GM12801 (cell line): ENCODE data around the gene COA3.

Experiments used
- TF ChIP-seq, protein P1 (sequence below): IDR thresholded peaks from one replicate; pipeline ENCODE4 v1.5.1; 2011; ENCODE audit warnings: control low read depth; ENCODE audit not compliant: insufficient read length; ENCODE audit errors: extremely low read depth

Gene COA3

GRCh38 chr17:42844271-42844670, 45.8 kb upstream of the COA3 start, which contains the start of gene AOC2:
AOC2 (plus strand) TSS chr17:42844580; CDS start chr17:42844627, 47 bp downstream.
- TF ChIP-seq, protein P1, sequence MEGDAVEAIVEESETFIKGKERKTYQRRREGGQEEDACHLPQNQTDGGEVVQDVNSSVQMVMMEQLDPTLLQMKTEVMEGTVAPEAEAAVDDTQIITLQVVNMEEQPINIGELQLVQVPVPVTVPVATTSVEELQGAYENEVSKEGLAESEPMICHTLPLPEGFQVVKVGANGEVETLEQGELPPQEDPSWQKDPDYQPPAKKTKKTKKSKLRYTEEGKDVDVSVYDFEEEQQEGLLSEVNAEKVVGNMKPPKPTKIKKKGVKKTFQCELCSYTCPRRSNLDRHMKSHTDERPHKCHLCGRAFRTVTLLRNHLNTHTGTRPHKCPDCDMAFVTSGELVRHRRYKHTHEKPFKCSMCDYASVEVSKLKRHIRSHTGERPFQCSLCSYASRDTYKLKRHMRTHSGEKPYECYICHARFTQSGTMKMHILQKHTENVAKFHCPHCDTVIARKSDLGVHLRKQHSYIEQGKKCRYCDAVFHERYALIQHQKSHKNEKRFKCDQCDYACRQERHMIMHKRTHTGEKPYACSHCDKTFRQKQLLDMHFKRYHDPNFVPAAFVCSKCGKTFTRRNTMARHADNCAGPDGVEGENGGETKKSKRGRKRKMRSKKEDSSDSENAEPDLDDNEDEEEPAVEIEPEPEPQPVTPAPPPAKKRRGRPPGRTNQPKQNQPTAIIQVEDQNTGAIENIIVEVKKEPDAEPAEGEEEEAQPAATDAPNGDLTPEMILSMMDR = no peak

DNA sequence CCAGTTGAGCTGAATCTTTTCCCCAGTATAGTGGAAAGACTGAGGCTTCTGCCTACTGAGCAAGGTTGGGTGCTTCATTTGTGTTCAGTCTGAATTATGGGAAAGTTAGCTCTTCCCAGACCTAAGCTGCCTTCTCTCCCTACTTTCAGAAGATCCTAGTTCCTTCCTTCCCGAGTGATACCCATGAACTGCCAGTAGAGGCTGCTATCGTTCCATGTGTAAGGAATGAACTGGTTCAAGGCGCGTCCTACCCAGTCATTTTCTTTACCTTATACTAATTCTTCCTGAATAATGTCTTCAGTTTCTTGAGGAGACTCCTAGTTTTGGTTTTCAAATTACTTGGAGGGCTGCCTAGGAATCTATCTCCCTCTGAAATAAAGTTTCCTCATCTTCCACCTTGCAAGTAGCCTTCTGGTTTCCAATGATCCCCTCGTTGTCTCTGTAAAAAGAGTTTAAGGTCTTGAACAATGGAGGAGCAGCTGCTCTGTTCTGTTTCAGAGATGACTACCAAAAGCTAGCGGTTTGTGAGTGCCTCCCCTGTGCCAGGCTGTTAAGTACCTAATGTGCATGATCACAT, 44.9 kb upstream of the COA3 start:
- TF ChIP-seq, protein P1 = no peak

DNA sequence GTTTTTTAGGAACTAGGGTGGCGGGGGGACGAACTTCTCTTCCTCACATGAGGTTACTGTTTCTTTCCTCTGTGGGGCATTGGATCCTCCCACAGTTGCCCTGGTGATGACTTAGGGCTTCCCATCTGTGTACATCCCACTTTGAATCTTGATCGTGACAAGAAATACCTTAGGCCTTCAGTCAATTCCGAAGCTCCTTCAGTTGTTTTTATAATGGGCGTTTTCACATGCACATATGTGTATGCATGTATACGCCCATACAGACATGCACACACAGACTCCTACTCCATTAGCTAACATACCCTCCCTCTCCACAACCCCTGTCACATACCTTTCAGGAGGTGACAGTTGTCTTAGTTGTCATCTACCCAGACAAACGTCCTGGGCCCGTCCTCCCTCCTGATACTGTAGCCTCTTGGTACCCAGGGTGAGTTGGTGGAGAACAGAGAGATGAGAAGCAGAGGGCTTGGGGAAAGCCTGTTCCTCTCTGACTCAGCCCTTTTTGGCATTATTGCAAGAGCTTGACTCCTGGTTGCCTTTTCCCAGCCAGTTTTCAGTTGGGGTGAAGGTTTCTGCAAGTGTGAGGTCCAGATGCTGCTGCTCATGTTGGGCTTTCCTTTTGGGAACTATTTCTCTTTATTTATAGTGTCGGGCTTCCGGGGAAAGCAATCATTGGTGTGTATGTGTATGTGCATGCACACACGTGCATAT, 43.6 kb upstream of the COA3 start:
- TF ChIP-seq, protein P1 = no peak

DNA sequence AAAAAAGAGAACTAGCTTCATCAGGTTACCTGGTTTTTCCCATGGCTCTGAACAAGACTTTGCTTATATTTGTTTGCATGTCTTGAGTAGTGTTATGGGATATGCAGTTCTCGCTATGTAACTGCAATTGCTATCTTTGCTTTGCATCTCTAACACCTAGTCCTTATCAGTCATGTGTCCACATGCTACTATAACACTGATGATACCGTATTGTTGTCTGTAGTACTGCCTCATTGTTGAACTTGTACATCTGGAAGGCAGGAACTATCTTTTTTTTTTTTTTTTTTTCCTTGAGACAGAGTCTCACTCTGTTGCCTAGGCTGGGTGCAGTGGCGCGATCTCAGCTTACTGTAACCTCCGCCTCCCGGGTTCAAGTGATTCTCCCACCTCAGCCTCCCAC, 37.2 kb upstream of the COA3 start:
- TF ChIP-seq, protein P1 = no peak

- TF ChIP-seq, protein P1 = no peak
Observed at GRCh38 chr17:42833767-42834422, 35.4 kb upstream of the COA3 start.

- TF ChIP-seq, protein P1 = no peak
Observed at GRCh38 chr17:42832934-42833766, 34.6 kb upstream of the COA3 start, which contains the start of gene PSME3. PSME3 (plus strand) TSS chr17:42833397; CDS start chr17:42833632, 235 bp downstream.
